HEK293 (cell line): Measurements from ENCODE around the gene SEMA6A.

Experiments used
- ELK4 ChIP-seq: IDR thresholded peaks from 2 replicates; pipeline ENCODE4 v1.6.1; 2011; ENCODE audit warnings: mild to moderate bottlenecking, low read depth, low read length, borderline replicate concordance
- GLIS1 ChIP-seq: fragments of 450-650 bp; formaldehyde crosslinking; IDR thresholded peaks from 2 replicates; pipeline ENCODE4 v1.5.1; 2016; ENCODE audit warnings: missing biosample characterization, missing genetic modification characterization
- KLF1 ChIP-seq: fragments of 450-650 bp; formaldehyde crosslinking; IDR thresholded peaks from 2 replicates; pipeline ENCODE4 v1.5.1; 2016; ENCODE audit warnings: missing biosample characterization, missing genetic modification characterization
- MZF1 ChIP-seq: fragments of 450-650 bp; formaldehyde crosslinking; IDR thresholded peaks from 2 replicates; pipeline ENCODE4 v1.5.1; 2017; ENCODE audit warnings: missing biosample characterization, missing genetic modification characterization, borderline replicate concordance
- PATZ1 ChIP-seq: fragments of 450-650 bp; formaldehyde crosslinking; IDR thresholded peaks from 2 replicates; pipeline ENCODE4 v1.5.1; 2016; ENCODE audit warnings: missing biosample characterization, missing genetic modification characterization
- PRDM10 ChIP-seq: fragments of 450-650 bp; formaldehyde crosslinking; IDR thresholded peaks from 2 replicates; pipeline ENCODE4 v1.5.1; 2016; ENCODE audit warnings: missing biosample characterization, missing genetic modification characterization
- PRDM6 ChIP-seq: fragments of 450-650 bp; formaldehyde crosslinking; IDR thresholded peaks from 2 replicates; pipeline ENCODE4 v1.5.1; 2017; ENCODE audit warnings: missing biosample characterization, missing genetic modification characterization
- REST ChIP-seq: fragments of 450-650 bp; formaldehyde crosslinking; IDR thresholded peaks from 2 replicates; pipeline ENCODE4 v1.5.1; 2016; ENCODE audit warnings: missing biosample characterization, missing genetic modification characterization
- SALL2 ChIP-seq: fragments of 450-650 bp; formaldehyde crosslinking; IDR thresholded peaks from 2 replicates; pipeline ENCODE4 v1.5.0; 2017; ENCODE audit warnings: missing biosample characterization, mild to moderate bottlenecking, missing genetic modification characterization, borderline replicate concordance
- YY1 ChIP-seq: fragments of 450-650 bp; formaldehyde crosslinking; IDR thresholded peaks from 2 replicates; pipeline ENCODE4 v1.5.1; 2018; ENCODE audit warnings: missing biosample characterization, missing genetic modification characterization
- ZEB2 ChIP-seq: fragments of 450-650 bp; formaldehyde crosslinking; IDR thresholded peaks from 2 replicates; pipeline ENCODE4 v1.5.1; 2016; ENCODE audit warnings: missing biosample characterization, missing genetic modification characterization
- ZFP41 ChIP-seq: fragments of 450-650 bp; formaldehyde crosslinking; IDR thresholded peaks from 2 replicates; pipeline ENCODE4 v1.5.1; 2016; ENCODE audit warnings: missing biosample characterization, missing genetic modification characterization, borderline replicate concordance
- ZNF138 ChIP-seq: fragments of 450-650 bp; formaldehyde crosslinking; IDR thresholded peaks from 2 replicates; pipeline ENCODE4 v1.5.1; 2016; ENCODE audit warnings: missing biosample characterization, missing genetic modification characterization, borderline replicate concordance
- ZNF18 ChIP-seq: fragments of 450-650 bp; formaldehyde crosslinking; IDR thresholded peaks from 2 replicates; pipeline ENCODE4 v1.5.1; 2016; ENCODE audit warnings: missing biosample characterization, missing genetic modification characterization
- ZNF362 ChIP-seq: fragments of 450-650 bp; formaldehyde crosslinking; IDR thresholded peaks from 2 replicates; pipeline ENCODE4 v1.5.1; 2016; ENCODE audit warnings: missing biosample characterization, missing genetic modification characterization
- ZNF580 ChIP-seq: fragments of 450-650 bp; formaldehyde crosslinking; IDR thresholded peaks from 2 replicates; pipeline ENCODE4 v1.5.1; 2016; ENCODE audit warnings: missing biosample characterization, missing genetic modification characterization
- ZNF610 ChIP-seq: fragments of 450-650 bp; formaldehyde crosslinking; IDR thresholded peaks from 2 replicates; pipeline ENCODE4 v1.5.1; 2016; ENCODE audit warnings: missing biosample characterization, missing genetic modification characterization, borderline replicate concordance
- ZNF639 ChIP-seq: fragments of 450-650 bp; formaldehyde crosslinking; IDR thresholded peaks from 2 replicates; pipeline ENCODE4 v1.5.1; 2016; ENCODE audit warnings: missing biosample characterization, missing genetic modification characterization
- ZNF776 ChIP-seq: fragments of 450-650 bp; formaldehyde crosslinking; IDR thresholded peaks from 2 replicates; pipeline ENCODE4 v1.5.0; 2017; ENCODE audit warnings: missing biosample characterization, missing genetic modification characterization, borderline replicate concordance
- ZNF843 ChIP-seq: fragments of 450-650 bp; formaldehyde crosslinking; IDR thresholded peaks from 2 replicates; pipeline ENCODE4 v1.5.1; 2016; ENCODE audit warnings: missing biosample characterization, missing genetic modification characterization
- ZSCAN30 ChIP-seq: fragments of 450-650 bp; IDR thresholded peaks from 2 replicates; pipeline ENCODE4 v1.5.1; 2018; ENCODE audit warnings: missing biosample characterization, mild to moderate bottlenecking, missing genetic modification characterization, moderate library complexity

Gene SEMA6A

GRCh38 chr5:116498503-116499048 lies 76.0 kb downstream of the SEMA6A start (continued):
- TF ChIP-seq PATZ1 (tag by site-specific recombination) = 0 out of 2 replicates have a peak, but pooled peaks have one; percentile 18
- TF ChIP-seq GLIS1 (tag by site-specific recombination) = no peak
- TF ChIP-seq ZNF580 (tag by site-specific recombination) = peak; percentile 59; the same call in 1 of the 2 replicates
- peak; percentile 33; the same call in 1 of the 2 replicates for TF ChIP-seq ZSCAN30 (tag by site-specific recombination)
- TF ChIP-seq ZEB2 (tag by site-specific recombination) = no peak
- TF ChIP-seq PRDM6 = peak; percentile 82
- TF ChIP-seq ZNF138 = no peak
- no peak for TF ChIP-seq SALL2 (tag by site-specific recombination)
- TF ChIP-seq ZNF776 (tag by site-specific recombination) = no peak
- TF ChIP-seq ZNF843 (tag by site-specific recombination) = peak; percentile 89
- no peak for TF ChIP-seq ELK4
- no peak for TF ChIP-seq ZNF639 (tag by site-specific recombination)
- TF ChIP-seq REST (tag by site-specific recombination) = no peak
- no peak for TF ChIP-seq YY1 (tag by site-specific recombination)
- TF ChIP-seq ZFP41 (tag by site-specific recombination) = no peak
- TF ChIP-seq ZNF18 (tag by site-specific recombination) = peak; percentile 49; the same call in 1 of the 2 replicates
- no peak for TF ChIP-seq MZF1 (tag by site-specific recombination)
- TF ChIP-seq KLF1 = peak; percentile 72
- no peak for TF ChIP-seq ZNF362 (tag by site-specific recombination)
- TF ChIP-seq ZNF610 (tag by site-specific recombination) = 0 out of 2 replicates have a peak, but pooled peaks have one; percentile 25
- peak; percentile 32; the same call in 1 of the 2 replicates for TF ChIP-seq PRDM10 (tag by site-specific recombination)
